OCI-LY1 (cell line): ENCODE measurements around the gene USP22.

Source experiments
- CTCF ChIP-seq: fragments of 200-600 bp; sonication (generic), shearing (Covaris generic); IDR thresholded peaks from 2 replicates; pipeline ENCODE4 v1.5.1; 2017; ENCODE audit warnings: mild to moderate bottlenecking, antibody characterized with exemption, low read length, moderate library complexity, mixed read lengths
- EZH2 ChIP-seq: fragments of 200-600 bp; sonication (generic), shearing (Covaris generic); IDR thresholded peaks from 2 replicates; pipeline ENCODE4 v1.8.0; 2017; ENCODE audit warnings: borderline replicate concordance, mixed run types, mild to moderate bottlenecking, antibody characterized with exemption, low read length, moderate library complexity, mixed read lengths

- TF ChIP-seq EZH2, result no peak
- no peak for TF ChIP-seq CTCF
Observed at GRCh38 chr17:21017256-21017655, 25.6 kb downstream of the USP22 start.
